OCI-LY7 (cell line): ENCODE data around the gene NRCAM.

ENCODE experiments used
- CTCF ChIP-seq: fragments of 200-600 bp; sonication (generic); conservative IDR thresholded peaks from 2 replicates; pipeline ENCODE4 v1.5.1; 2014; ENCODE audit warnings: mild to moderate bottlenecking, antibody characterized with exemption, low read length, moderate library complexity, mixed read lengths
- EZH2phosphoT487 ChIP-seq: fragments of 200-600 bp; sonication (generic); IDR thresholded peaks from 2 replicates; pipeline ENCODE4 v1.6.1; 2018; ENCODE audit warnings: low read depth, borderline replicate concordance, mild to moderate bottlenecking, mixed run types, antibody characterized with exemption, low read length, moderate library complexity, mixed read lengths

GRCh38 chr7:108372618-108373017 lies 83.6 kb downstream of the NRCAM start:
- TF ChIP-seq EZH2phosphoT487 (no peak), CTCF (no peak)
